SIG-M5 treated with dmso at 0.1 percent for 504 hours (cell line): Measurements from ENCODE around the gene PIKFYVE.
"Not testable (repeated sequence)": the region's sequence is repeated elsewhere in the genome, so short reads cannot be mapped to it uniquely, and the experiment has no call there.

Experiments
- DNase-seq: peaks from one replicate; lab custom pipeline; 2025; ENCODE audit not compliant: unreplicated experiment; lab: John Stamatoyannopoulos, UW

The PIKFYVE gene

GRCh38 chr2:208265801-208266552, at the start of gene PIKFYVE:
TSS of gene PIKFYVE (plus strand) at chr2:208266255. CDS start at chr2:208271520, 5,265 bp downstream.
- peak; percentile 98 for DNase-seq

GRCh38 chr2:208221873-208222272, 44.2 kb upstream of the PIKFYVE start:
- not testable (repeated sequence) for DNase-seq

DNA sequence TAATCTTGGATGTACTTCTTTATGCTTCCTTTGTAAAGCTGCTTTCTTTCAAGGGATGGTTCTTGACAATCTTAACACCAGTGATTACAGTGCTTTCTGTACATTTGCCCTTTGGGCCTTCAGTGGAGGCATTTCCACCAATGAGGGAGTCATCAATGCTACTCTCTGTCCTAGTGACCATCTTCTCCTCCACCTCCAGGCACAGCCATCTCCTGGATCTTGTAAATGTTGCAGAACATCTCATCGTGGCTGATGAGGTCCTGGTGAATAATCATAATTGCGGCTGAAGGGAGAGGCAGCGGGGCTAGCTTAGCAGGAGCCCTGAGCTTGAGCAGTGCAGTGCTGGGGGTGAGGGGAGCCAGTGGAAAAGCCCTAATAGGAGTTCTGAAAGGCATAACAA, 43.7 kb upstream of the PIKFYVE start:
- no peak for DNase-seq

DNA sequence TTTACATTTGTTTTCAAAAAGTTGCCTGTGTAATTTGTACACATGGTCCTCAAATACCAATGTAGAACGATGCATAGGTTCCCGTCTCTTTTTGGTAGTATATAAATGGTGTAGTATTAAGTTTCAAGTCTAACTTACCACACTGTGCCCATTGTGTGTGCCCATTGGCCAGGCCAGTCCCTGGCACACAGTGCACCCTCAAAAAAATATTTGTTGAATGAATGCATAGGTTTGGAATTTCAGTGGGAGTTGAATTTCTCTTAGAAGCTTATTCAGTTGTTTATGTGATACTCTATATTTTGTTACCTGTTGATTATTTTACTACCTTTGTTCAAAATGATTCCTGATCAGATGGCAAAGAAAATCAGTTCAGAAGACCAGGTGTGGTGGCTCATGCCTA, 41.3 kb upstream of the PIKFYVE start:
- DNase-seq: no peak

DNA sequence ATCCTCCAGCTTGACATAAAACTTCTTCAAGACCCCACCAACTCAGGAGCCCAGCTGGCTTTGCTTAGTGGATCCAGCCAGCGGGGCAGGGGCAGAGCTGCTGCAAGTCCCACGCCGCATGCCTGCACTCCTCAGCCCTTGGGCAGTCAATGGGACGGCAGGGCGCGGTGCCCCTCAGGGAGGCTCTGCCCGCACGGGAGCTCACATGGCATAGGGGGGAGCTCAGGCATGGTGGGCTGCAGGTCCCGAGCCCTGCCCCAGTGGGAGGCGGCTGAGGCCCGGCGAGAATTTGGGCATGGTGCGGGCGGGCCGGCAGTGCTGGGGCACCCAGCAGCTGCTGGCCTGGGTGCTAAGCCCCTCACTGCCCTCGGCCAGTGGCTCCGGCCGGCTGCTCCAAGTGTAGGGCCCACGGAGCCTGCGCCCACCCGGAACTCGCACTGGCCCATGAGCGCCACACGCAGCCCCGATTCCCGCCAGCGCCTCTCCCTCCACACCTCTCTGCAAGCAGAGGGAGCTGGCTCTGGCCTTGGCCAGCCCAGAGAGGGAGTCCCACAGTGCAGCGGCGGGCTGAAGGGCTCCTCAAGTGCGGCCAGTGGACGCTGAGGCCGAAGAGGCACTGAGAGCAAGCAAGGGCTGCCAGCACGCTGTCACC, 38.3 kb upstream of the PIKFYVE start:
- DNase-seq: no peak

DNA sequence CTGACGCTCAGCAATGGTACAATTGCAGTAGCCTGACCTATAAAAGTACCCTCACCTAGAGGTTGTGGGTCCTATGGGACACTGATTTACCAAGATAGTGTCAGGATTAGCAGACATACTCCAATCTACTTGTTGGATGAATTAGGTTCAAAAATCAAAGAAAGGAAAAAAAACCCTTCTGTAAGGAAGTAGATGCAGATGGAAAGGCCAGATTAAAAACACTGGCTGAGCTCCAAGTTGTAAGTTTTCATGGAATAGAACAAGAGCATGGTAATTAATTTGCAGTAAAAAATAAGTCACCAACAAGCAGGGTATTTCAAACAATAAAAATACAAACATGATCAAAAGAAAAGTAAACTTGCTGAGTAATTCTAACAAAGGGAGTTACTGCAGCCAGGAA, 37.6 kb upstream of the PIKFYVE start:
- no peak for DNase-seq

GRCh38 chr2:208234786-208235185, 31.3 kb upstream of the PIKFYVE start:
- DNase-seq: no peak

- no peak for DNase-seq
Observed at GRCh38 chr2:208235860-208236259, 30.2 kb upstream of the PIKFYVE start.

DNA sequence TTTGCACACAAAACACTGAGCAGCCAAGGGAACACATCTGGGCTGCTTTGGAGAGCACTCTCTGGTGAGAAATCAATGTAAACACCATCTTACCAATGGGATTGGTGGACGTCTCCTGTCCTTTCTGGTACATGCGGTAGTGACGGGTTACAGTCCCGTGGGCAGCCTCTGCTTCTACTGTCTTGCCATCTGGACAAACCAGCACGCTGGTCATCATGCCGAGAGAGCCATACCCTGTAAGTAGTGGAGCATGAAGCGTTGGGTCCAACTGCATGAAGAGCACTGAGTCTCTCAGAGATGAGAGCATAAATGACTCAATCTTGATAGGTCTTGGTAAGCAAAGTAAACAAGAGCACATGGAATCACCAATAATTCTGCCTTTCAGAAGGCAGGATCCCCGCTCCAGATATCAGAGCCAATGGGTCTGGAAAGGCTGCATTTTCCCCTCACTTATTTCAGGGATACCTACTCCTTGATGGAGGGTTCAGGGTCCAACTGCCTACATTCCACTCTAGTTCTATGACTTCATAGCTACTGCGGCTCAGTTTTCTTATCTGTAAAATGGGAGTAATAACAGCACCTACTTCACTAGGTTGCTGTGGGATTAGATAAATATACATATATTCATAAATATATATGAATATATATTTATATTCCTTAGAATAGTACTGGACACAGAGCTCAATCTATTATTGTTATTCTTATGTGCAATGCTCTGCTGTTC, 26.1 kb upstream of the PIKFYVE start:
- no peak for DNase-seq

- DNase-seq: no peak
Observed at GRCh38 chr2:208240619-208241209, 25.3 kb upstream of the PIKFYVE start.

- no peak for DNase-seq
Observed at GRCh38 chr2:208244422-208244821, 21.6 kb upstream of the PIKFYVE start.

GRCh38 chr2:208245746-208246145, 20.3 kb upstream of the PIKFYVE start:
- DNase-seq: no peak

DNA sequence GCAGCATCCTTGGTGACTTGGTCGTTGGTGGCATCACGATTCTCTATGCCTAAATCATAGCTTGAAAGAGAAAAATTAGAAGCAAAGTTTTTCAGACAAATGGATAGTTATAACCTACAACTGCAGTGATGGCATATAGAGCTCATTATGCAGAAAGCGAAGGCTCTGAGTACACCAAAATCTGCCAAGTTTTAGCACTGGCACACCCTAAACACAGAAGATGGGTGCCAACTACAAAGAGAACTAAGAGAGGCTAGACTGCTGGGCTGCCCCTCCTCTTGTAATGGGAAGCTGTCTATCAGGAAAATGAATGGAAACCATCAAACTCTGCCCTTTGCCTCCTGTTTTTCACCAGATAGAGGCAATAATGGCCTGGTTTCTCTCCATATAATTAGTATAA, 17.5 kb upstream of the PIKFYVE start:
- no peak for DNase-seq

GRCh38 chr2:208249296-208249695, 16.8 kb upstream of the PIKFYVE start:
- DNase-seq: no peak

GRCh38 chr2:208250388-208250787, 15.7 kb upstream of the PIKFYVE start:
- DNase-seq: peak; percentile 81

- DNase-seq: no peak
Observed at GRCh38 chr2:208251098-208251497, 15.0 kb upstream of the PIKFYVE start.

GRCh38 chr2:208252716-208253492, 13.2 kb upstream of the PIKFYVE start:
- DNase-seq: peak; percentile 26

- no peak for DNase-seq
Observed at GRCh38 chr2:208253600-208254117, 12.4 kb upstream of the PIKFYVE start.

- peak; percentile 97 for DNase-seq
Observed at GRCh38 chr2:208254118-208254870, 11.8 kb upstream of the PIKFYVE start.
